ENCODE data around the gene ADGRL4. TPM values are rescaled to one million over a fixed set of nuclear protein-coding genes. Genes with fewer than 3 reads are reported as not detected.

ADGRL4 gene
- total RNA-seq (10 to 100 TPM in 6 of 9 donors, 1 to 10 TPM in 3; 6.8 to 17.7 (median 10.5) TPM), polyA plus RNA-seq (10 to 100 TPM in 1 of 3 donors, 1 to 10 TPM in 2; 4.4 to 26.6 (median 9.2) TPM)
- long read RNA-seq, donor 1, partial matches to known transcripts: 0 of 2 reads
- long read RNA-seq, donor 1, other reads (novel, unspliced or antisense): 0 of 2 reads
- long read RNA-seq, donor 2, partial matches to known transcripts: 0 of 4 reads
- long read RNA-seq, donor 2, other reads (novel, unspliced or antisense): 0 of 4 reads
- long read RNA-seq, donor 3, partial matches to known transcripts: 0 of 3 reads
- long read RNA-seq, donor 3, other reads (novel, unspliced or antisense): 0 of 3 reads
- long read RNA-seq, donor 4, transcript ADGRL4-201 (15 exons, 3,527 nt): major isoform, 8 of 10 reads
- long read RNA-seq, donor 4, partial matches to known transcripts: 1 of 10 reads
- long read RNA-seq, donor 4, other reads (novel, unspliced or antisense): 1 of 10 reads
- long read RNA-seq, donor 5, transcript ADGRL4-201 (15 exons, 3,527 nt): major isoform, 30 of 31 reads
- long read RNA-seq, donor 5, partial matches to known transcripts: 0 of 31 reads
- long read RNA-seq, donor 5, other reads (novel, unspliced or antisense): 1 of 31 reads
- long read RNA-seq, donor 6, transcript ADGRL4-201 (15 exons, 3,527 nt): major isoform, 10 of 14 reads
- long read RNA-seq, donor 6, partial matches to known transcripts: 1 of 14 reads
- long read RNA-seq, donor 6, other reads (novel, unspliced or antisense): 3 of 14 reads
- long read RNA-seq, donor 7, partial matches to known transcripts: 0 of 1 reads
- long read RNA-seq, donor 7, other reads (novel, unspliced or antisense): 0 of 1 reads
- long read RNA-seq, donor 8, partial matches to known transcripts: 0 of 4 reads
- long read RNA-seq, donor 8, other reads (novel, unspliced or antisense): 0 of 4 reads
- long read RNA-seq, donor 9, transcript ADGRL4-201 (15 exons, 3,527 nt): major isoform, 5 of 5 reads
- long read RNA-seq, donor 9, partial matches to known transcripts: 0 of 5 reads
- long read RNA-seq, donor 9, other reads (novel, unspliced or antisense): 0 of 5 reads
- long read RNA-seq, donor 10, partial matches to known transcripts: 0 of 1 reads
- long read RNA-seq, donor 10, other reads (novel, unspliced or antisense): 0 of 1 reads

GRCh38 chr1:79006564-79006963 is at the start of gene ADGRL4:
Gene ADGRL4, minus strand, starts transcription at chr1:79006730. Its CDS starts 76 bp downstream, at chr1:79006654.
- peak within 1 kb of the TSS in 2 of 5 donors; percentile 45 to 55 for H3K27ac ChIP-seq
- no peak for TF ChIP-seq CTCF (IDR thresholded peaks at IDR 0.05)
- TF ChIP-seq POLR2A (IDR thresholded peaks at IDR 0.05): peak in 1 of 2 donors; percentile 29
- intact Hi-C loops (cut with DNase I): no loop called here
- 7 to 19% (median 11%) methylated on average over 24 to 35 of the region's 35 CpGs for WGBS, 4 donors
- no peaks in the 10 kb centered on the region for H3K36me3 ChIP-seq (replicated peaks in 1 of 2)
- H3K9me3 ChIP-seq (replicated peaks in 1 of 3): no peaks in the 10 kb centered on the region
- H3K4me1 ChIP-seq (replicated peaks in 1 of 2): no peaks in the 10 kb centered on the region
- peak; percentile 14 to 66 (median 29) for DNase-seq
- no peaks in the 10 kb centered on the region for H3K27me3 ChIP-seq
- peak within 1 kb of the TSS in 1 of 4 donors; percentile 25 for H3K4me3 ChIP-seq

GRCh38 chr1:79055856-79056255 is 49.3 kb upstream of the ADGRL4 start:
- 93 to 96% (median 94%) methylated on average over 15 of the region's 15 CpGs for WGBS, 4 donors
- TF ChIP-seq CTCF (IDR thresholded peaks at IDR 0.05) (no peak), POLR2A (IDR thresholded peaks at IDR 0.05) (no peak)
- no peak for DNase-seq
- no peaks in the 10 kb centered on the region for H3K27me3 ChIP-seq
- no peak overlapping the region for H3K4me3 ChIP-seq
- H3K36me3 ChIP-seq (replicated peaks in 1 of 2): no peaks in the 10 kb centered on the region
- intact Hi-C loops (cut with DNase I): no loop called here
- H3K9me3 ChIP-seq (replicated peaks in 1 of 3): peaks cover 0 to 4% (median 0%) of the 10 kb centered on the region in 3 donors
- H3K27ac ChIP-seq: no peak overlapping the region
- no peaks in the 10 kb centered on the region for H3K4me1 ChIP-seq (replicated peaks in 1 of 2)

GRCh38 chr1:79052829-79053449 is 46.4 kb upstream of the ADGRL4 start:
- DNase-seq: no peak
- WGBS, 4 donors: 35 to 49% (median 45%) methylated on average over 4 of the region's 4 CpGs
- intact Hi-C loops (cut with DNase I): no loop called here
- Histone ChIP-seq H3K36me3 (replicated peaks in 1 of 2) (no peaks in the 10 kb centered on the region), H3K27me3 (no peaks in the 10 kb centered on the region), H3K4me3 (peak overlapping the region in 2 of 4 donors; percentile 13 to 46), H3K4me1 (replicated peaks in 1 of 2) (no peaks in the 10 kb centered on the region), H3K27ac (no peak overlapping the region), H3K9me3 (replicated peaks in 1 of 3) (peaks cover 0 to 4% (median 0%) of the 10 kb centered on the region in 3 donors)
- TF ChIP-seq CTCF (IDR thresholded peaks at IDR 0.05) (no peak), POLR2A (IDR thresholded peaks at IDR 0.05) (no peak)

Data from adrenal gland (tissue), 19 donors.